ENCODE results near the gene CAPS2.
A peak's percentile ranks its signal among the peaks of the same experiment; 100 is the strongest.

The CAPS2 gene

DNA sequence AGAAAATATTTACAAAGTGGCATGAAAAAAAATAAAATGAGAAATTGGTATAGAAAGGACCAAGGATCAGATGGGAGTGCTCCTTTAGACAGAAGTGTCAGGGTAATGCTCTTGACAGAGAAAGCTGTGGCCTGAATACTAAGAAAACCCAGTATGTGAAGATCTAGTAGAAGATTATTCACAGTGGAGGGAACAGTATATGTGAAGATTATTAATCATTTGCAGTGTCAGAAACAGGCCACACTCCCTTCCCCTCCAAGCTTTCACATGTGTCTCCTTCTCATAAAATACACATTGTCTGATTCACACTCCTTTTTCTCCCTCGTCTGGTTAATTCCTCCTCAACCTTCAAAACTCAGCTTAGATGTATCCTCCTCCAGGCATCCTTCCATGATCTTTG is 41.3 kb downstream of the CAPS2 start:
- H3K4me1 ChIP-seq (ENCODE audit: control insufficient read depth in 1 of 2, insufficient read depth in 2 of 2, low read length in 2 of 2) = no peaks in the 10 kb centered on the region
- no peaks in the 10 kb centered on the region for H3K36me3 ChIP-seq (ENCODE audit: control insufficient read depth in 1 of 2, insufficient read depth in 2 of 2, low read length in 2 of 2)
- H2AFZ ChIP-seq (ENCODE audit: insufficient read depth, low read length, poor library complexity) = no peak overlapping the region
- no peak overlapping the region for H3K9ac ChIP-seq (ENCODE audit: low read length)
- H3K4me3 ChIP-seq (ENCODE audit: low read depth, low read length) = no peak overlapping the region
- H2BK12ac ChIP-seq (ENCODE audit: low read length) = no peak overlapping the region
- H3K79me1 ChIP-seq (ENCODE audit: low read length) = no peaks in the 10 kb centered on the region
- WGBS (ENCODE audit: extremely low coverage, insufficient coverage, insufficient read length) = no CpG with 5 or more reads among the region's 1 CpG
- H3K23ac ChIP-seq (ENCODE audit: low read length) = no peak overlapping the region
- no peak overlapping the region for H2BK5ac ChIP-seq (ENCODE audit: low read depth, low read length, poor library complexity)
- no peaks in the 10 kb centered on the region for H3K79me2 ChIP-seq (ENCODE audit: control insufficient read depth, insufficient read depth, low read length, poor library complexity)
- no peak overlapping the region for H4K8ac ChIP-seq (ENCODE audit: low read depth, low read length)
- no peak overlapping the region for H4K12ac ChIP-seq (ENCODE audit: low read depth, low read length)
- no peak overlapping the region for H3K27ac ChIP-seq (ENCODE audit: low read depth, low read length)
- H3K4ac ChIP-seq (ENCODE audit: low read depth, low read length) = no peak overlapping the region
- H3K14ac ChIP-seq (ENCODE audit: low read length) = no peak overlapping the region
- H3K27me3 ChIP-seq (ENCODE audit: insufficient read depth, low read length) = no peaks in the 10 kb centered on the region
- DNase-seq = no peak
- H3K18ac ChIP-seq (ENCODE audit: low read length) = no peak overlapping the region
- H3K4me2 ChIP-seq (ENCODE audit: low read length) = no peak overlapping the region
- no peak overlapping the region for H4K91ac ChIP-seq (ENCODE audit: low read depth, low read length)
- no peak overlapping the region for H2BK120ac ChIP-seq (ENCODE audit: insufficient read depth, low read length, poor library complexity)
- H2AK5ac ChIP-seq (ENCODE audit: low read length) = no peak overlapping the region
- peaks cover 2% of the 10 kb centered on the region for H3K9me3 ChIP-seq (ENCODE audit: insufficient read depth, low read depth, low read length)

DNA sequence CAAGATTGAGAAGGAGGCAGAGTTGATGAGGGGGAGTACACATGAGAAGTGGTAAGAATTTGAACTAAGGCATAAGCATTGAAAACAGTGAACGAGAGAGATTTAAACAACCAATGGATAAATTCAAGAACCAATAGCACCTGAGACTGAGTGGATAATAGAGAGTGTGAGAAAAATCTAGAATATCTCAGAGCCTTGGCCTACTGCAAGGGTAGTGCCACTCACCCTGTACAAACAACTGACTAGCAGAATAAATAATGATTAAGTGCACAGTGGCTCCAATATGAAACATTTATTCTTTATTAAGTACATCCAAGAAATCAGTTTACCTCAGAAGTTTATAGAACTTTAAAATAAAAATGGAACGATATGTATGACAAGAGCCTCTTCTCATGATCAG is 54.4 kb downstream of the CAPS2 start:
- no CpG with 5 or more reads among the region's 2 CpGs for WGBS (ENCODE audit: extremely low coverage, insufficient coverage, insufficient read length)

DNA sequence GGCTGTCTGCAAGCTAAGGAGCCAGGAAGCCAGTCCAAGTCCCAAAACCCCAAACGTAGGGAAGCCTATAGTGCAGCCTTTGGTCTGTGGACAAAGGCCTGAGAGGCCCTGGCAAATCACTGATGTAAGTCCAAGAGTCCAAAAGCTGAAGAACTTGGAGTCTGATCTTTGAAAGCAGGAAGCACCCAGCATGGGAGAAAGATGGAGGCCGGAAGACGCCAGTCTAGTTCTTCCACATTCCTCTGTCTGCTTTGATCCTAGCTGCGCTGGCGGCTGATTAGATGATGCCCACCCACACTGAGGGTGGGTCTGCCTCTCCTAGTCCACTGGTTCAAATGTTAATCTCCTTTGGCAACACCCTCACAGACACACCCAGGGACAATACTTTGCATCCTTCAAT is 58.5 kb downstream of the CAPS2 start:
- no peak overlapping the region for H3K23ac ChIP-seq (ENCODE audit: low read length)
- peaks cover 0 to 5% of the 10 kb centered on the region in 2 experiments for H3K4me1 ChIP-seq (ENCODE audit: control insufficient read depth in 1 of 2, insufficient read depth in 2 of 2, low read length in 2 of 2)
- no peak overlapping the region for H4K8ac ChIP-seq (ENCODE audit: low read depth, low read length)
- H2AFZ ChIP-seq (ENCODE audit: insufficient read depth, low read length, poor library complexity) = no peak overlapping the region
- no CpG with 5 or more reads among the region's 5 CpGs for WGBS (ENCODE audit: extremely low coverage, insufficient coverage, insufficient read length)
- no peak overlapping the region for H3K9ac ChIP-seq (ENCODE audit: low read length)
- no peak overlapping the region for H3K4ac ChIP-seq (ENCODE audit: low read depth, low read length)
- H3K18ac ChIP-seq (ENCODE audit: low read length) = no peak overlapping the region
- no peak overlapping the region for H4K12ac ChIP-seq (ENCODE audit: low read depth, low read length)
- H2BK5ac ChIP-seq (ENCODE audit: low read depth, low read length, poor library complexity) = no peak overlapping the region
- no peaks in the 10 kb centered on the region for H3K9me3 ChIP-seq (ENCODE audit: insufficient read depth, low read depth, low read length)
- no peak overlapping the region for H3K27ac ChIP-seq (ENCODE audit: low read depth, low read length)
- no peaks in the 10 kb centered on the region for H3K36me3 ChIP-seq (ENCODE audit: control insufficient read depth in 1 of 2, insufficient read depth in 2 of 2, low read length in 2 of 2)
- no peak overlapping the region for H3K4me3 ChIP-seq (ENCODE audit: low read depth, low read length)
- H3K79me2 ChIP-seq (ENCODE audit: control insufficient read depth, insufficient read depth, low read length, poor library complexity) = no peaks in the 10 kb centered on the region
- no peak overlapping the region for H3K4me2 ChIP-seq (ENCODE audit: low read length)
- peak; percentile 3 to 34 for DNase-seq
- H3K79me1 ChIP-seq (ENCODE audit: low read length) = no peaks in the 10 kb centered on the region
- no peaks in the 10 kb centered on the region for H3K27me3 ChIP-seq (ENCODE audit: insufficient read depth, low read length)
- H2BK120ac ChIP-seq (ENCODE audit: insufficient read depth, low read length, poor library complexity) = no peak overlapping the region
- no peak overlapping the region for H3K14ac ChIP-seq (ENCODE audit: low read length)
- no peak overlapping the region for H4K91ac ChIP-seq (ENCODE audit: low read depth, low read length)
- H2AK5ac ChIP-seq (ENCODE audit: low read length) = no peak overlapping the region
- no peak overlapping the region for H2BK12ac ChIP-seq (ENCODE audit: low read length)

More for the DNA sequence above, 54.4 kb downstream of the CAPS2 start:
- no peak overlapping the region for H2AK5ac ChIP-seq (ENCODE audit: low read length)
- H3K4ac ChIP-seq (ENCODE audit: low read depth, low read length) = no peak overlapping the region
- H3K79me1 ChIP-seq (ENCODE audit: low read length) = no peaks in the 10 kb centered on the region
- H2BK12ac ChIP-seq (ENCODE audit: low read length) = no peak overlapping the region
- H4K91ac ChIP-seq (ENCODE audit: low read depth, low read length) = no peak overlapping the region
- no peaks in the 10 kb centered on the region for H3K36me3 ChIP-seq (ENCODE audit: control insufficient read depth in 1 of 2, insufficient read depth in 2 of 2, low read length in 2 of 2)
- no peak for DNase-seq
- no peak overlapping the region for H3K27ac ChIP-seq (ENCODE audit: low read depth, low read length)
- no peaks in the 10 kb centered on the region for H3K79me2 ChIP-seq (ENCODE audit: control insufficient read depth, insufficient read depth, low read length, poor library complexity)
- H3K23ac ChIP-seq (ENCODE audit: low read length) = no peak overlapping the region
- no peak overlapping the region for H3K9ac ChIP-seq (ENCODE audit: low read length)
- no peaks in the 10 kb centered on the region for H3K27me3 ChIP-seq (ENCODE audit: insufficient read depth, low read length)
- no peak overlapping the region for H2BK5ac ChIP-seq (ENCODE audit: low read depth, low read length, poor library complexity)
- H3K14ac ChIP-seq (ENCODE audit: low read length) = no peak overlapping the region
- H3K4me3 ChIP-seq (ENCODE audit: low read depth, low read length) = no peak overlapping the region
- no peak overlapping the region for H2AFZ ChIP-seq (ENCODE audit: insufficient read depth, low read length, poor library complexity)
- peaks cover 0 to 2% of the 10 kb centered on the region in 2 experiments for H3K4me1 ChIP-seq (ENCODE audit: control insufficient read depth in 1 of 2, insufficient read depth in 2 of 2, low read length in 2 of 2)
- H3K18ac ChIP-seq (ENCODE audit: low read length) = no peak overlapping the region
- no peak overlapping the region for H4K8ac ChIP-seq (ENCODE audit: low read depth, low read length)
- no peaks in the 10 kb centered on the region for H3K9me3 ChIP-seq (ENCODE audit: insufficient read depth, low read depth, low read length)
- H4K12ac ChIP-seq (ENCODE audit: low read depth, low read length) = no peak overlapping the region
- H3K4me2 ChIP-seq (ENCODE audit: low read length) = no peak overlapping the region
- no peak overlapping the region for H2BK120ac ChIP-seq (ENCODE audit: insufficient read depth, low read length, poor library complexity)

GRCh38 chr12:75270157-75270556 is 60.0 kb downstream of the CAPS2 start:
- no peak overlapping the region for H4K91ac ChIP-seq (ENCODE audit: low read depth, low read length)
- H3K9me3 ChIP-seq (ENCODE audit: insufficient read depth, low read depth, low read length) = no peaks in the 10 kb centered on the region
- no CpG with 5 or more reads among the region's 4 CpGs for WGBS (ENCODE audit: extremely low coverage, insufficient coverage, insufficient read length)
- no peak overlapping the region for H3K4me2 ChIP-seq (ENCODE audit: low read length)
- no peak overlapping the region for H2BK5ac ChIP-seq (ENCODE audit: low read depth, low read length, poor library complexity)
- no peak overlapping the region for H3K14ac ChIP-seq (ENCODE audit: low read length)
- H3K4me1 ChIP-seq (ENCODE audit: control insufficient read depth in 1 of 2, insufficient read depth in 2 of 2, low read length in 2 of 2) = peaks cover 0 to 5% of the 10 kb centered on the region in 2 experiments
- no peak overlapping the region for H3K4me3 ChIP-seq (ENCODE audit: low read depth, low read length)
- H3K79me1 ChIP-seq (ENCODE audit: low read length) = no peaks in the 10 kb centered on the region
- H3K27me3 ChIP-seq (ENCODE audit: insufficient read depth, low read length) = no peaks in the 10 kb centered on the region
- no peak overlapping the region for H2BK120ac ChIP-seq (ENCODE audit: insufficient read depth, low read length, poor library complexity)
- no peaks in the 10 kb centered on the region for H3K79me2 ChIP-seq (ENCODE audit: control insufficient read depth, insufficient read depth, low read length, poor library complexity)
- no peak overlapping the region for H3K9ac ChIP-seq (ENCODE audit: low read length)
- DNase-seq = peak; percentile 23 to 75
- no peaks in the 10 kb centered on the region for H3K36me3 ChIP-seq (ENCODE audit: control insufficient read depth in 1 of 2, insufficient read depth in 2 of 2, low read length in 2 of 2)
- no peak overlapping the region for H2AFZ ChIP-seq (ENCODE audit: insufficient read depth, low read length, poor library complexity)
- H4K8ac ChIP-seq (ENCODE audit: low read depth, low read length) = no peak overlapping the region
- no peak overlapping the region for H3K18ac ChIP-seq (ENCODE audit: low read length)
- H3K4ac ChIP-seq (ENCODE audit: low read depth, low read length) = no peak overlapping the region
- no peak overlapping the region for H2BK12ac ChIP-seq (ENCODE audit: low read length)
- no peak overlapping the region for H2AK5ac ChIP-seq (ENCODE audit: low read length)
- H4K12ac ChIP-seq (ENCODE audit: low read depth, low read length) = no peak overlapping the region
- H3K27ac ChIP-seq (ENCODE audit: low read depth, low read length) = no peak overlapping the region
- no peak overlapping the region for H3K23ac ChIP-seq (ENCODE audit: low read length)
